ENCODE results near the gene LRRC8D. TPM values are rescaled to one million over a fixed set of nuclear protein-coding genes. Genes with fewer than 3 reads are reported as not detected.

Gene LRRC8D
- total and polyA plus RNA-seq, 9 of the 15 experiments (the other 6 are each of a cell fraction or from before 2014, with no cell fraction given), result 3.4 to 53.9 (median 15.9) TPM

- TF ChIP-seq ZNF512 (tag; IDR thresholded peaks at IDR 0.05), result no peak
- TF ChIP-seq SMAD2 (IDR thresholded peaks at IDR 0.05; ENCODE audit: low read depth, low read length), result no peak
- TF ChIP-seq HMGXB4 (CRISPR knock-in tag; IDR thresholded peaks at IDR 0.05), result peak; percentile 1; the same call in 1 of the 2 replicates
- no peak for TF ChIP-seq GTF2B (IDR thresholded peaks at IDR 0.05; ENCODE audit: extremely low read depth, insufficient read length)
- no peak for TF ChIP-seq HSF4 (CRISPR knock-in tag; IDR thresholded peaks at IDR 0.05; ENCODE audit: borderline replicate concordance)
- TF ChIP-seq RCOR1 (IDR thresholded peaks at IDR 0.05; ENCODE audit: borderline replicate concordance in 1 of 2, low read depth in 2 of 2, low read length in 2 of 2), result peak in 1 of 2 experiments; percentile 35; a peak in 1 of 4 replicates
- no peak for TF ChIP-seq CLOCK (CRISPR knock-in tag; IDR thresholded peaks at IDR 0.05; ENCODE audit: borderline replicate concordance)
- peak; percentile 18 for TF ChIP-seq FUS (optimal IDR thresholded peaks at IDR 0.05; ENCODE audit: low read depth, low read length)
- no peak for TF ChIP-seq ZNF253 (CRISPR knock-in tag; conservative IDR thresholded peaks at IDR 0.05)
- TF ChIP-seq NFXL1 (CRISPR knock-in tag; IDR thresholded peaks at IDR 0.05), result no peak
- peak; percentile 86 for TF ChIP-seq POLR2G (IDR thresholded peaks at IDR 0.05; ENCODE audit: low read depth, low read length)
- 0 out of 2 replicates have a peak, but pooled peaks have one; percentile 50 for TF ChIP-seq GABPB1 (CRISPR knock-in tag; IDR thresholded peaks at IDR 0.05)
- peak; percentile 57; the same call in 1 of the 2 replicates for TF ChIP-seq ZBTB7A (IDR thresholded peaks at IDR 0.05; ENCODE audit: borderline replicate concordance, control insufficient read depth, low read depth, low read length)
- no peak for TF ChIP-seq MCM7 (IDR thresholded peaks at IDR 0.05)
- TF ChIP-seq GATA2 (CRISPR knock-in tag; IDR thresholded peaks at IDR 0.05), result no peak
- no peak for TF ChIP-seq ZNF449 (CRISPR knock-in tag; IDR thresholded peaks at IDR 0.05)
Measured at GRCh38 chr1:89821322-89822108, 683 bp downstream of the LRRC8D start (continued).
